K562 (cell line): ENCODE results near the gene EEFSEC. TPM values are rescaled to one million over a fixed set of nuclear protein-coding genes. Genes with fewer than 3 reads are reported as not detected.

Source experiments
- ATAC-seq: fragments of 200-7000 bp; cut with Tn5 transposase; 3 replicates; pipeline ENCODE4 v1.9.1; 2020; ENCODE audit warnings: moderate library complexity
- BruUV-seq: library from RNA; stranded (reverse); fragments of 400-500 nt; replicated peaks from 2 replicates; lab custom pipeline; 2021; lab: Mats Ljungman, UMichigan
- CTCF ChIA-PET: fragments of 300-600 bp; formaldehyde crosslinking; extraction: SDS; loops from one replicate; lab custom pipeline; 2021; ENCODE audit warnings: low intra/inter-chr PET ratio; lab: Yijun Ruan, JAX
- POLR2A ChIA-PET: fragments of 300-600, 350-650 bp; sonication (Branson Sonifier 250); formaldehyde crosslinking; extraction: SDS; loops from one replicate; lab custom pipeline; 2021; ENCODE audit warnings: antibody characterized with exemption, inconsistent platforms; lab: Yijun Ruan, JAX
- DNase-seq, 4 experiments: peaks; one replicate each; pipeline versions ENCODE4 v3.0.0 to v3.0.0-alpha.2; 2011 to 2018; ENCODE audit warnings: low spot score in 3 of 4, mixed read lengths in 3 of 4; ENCODE audit errors: extremely low read depth in 1 of 4
- FAIRE-seq: peaks from 2 replicates; lab custom pipeline; 2011; peaks lifted over from hg19 to GRCh38; lab: Jason Lieb, UNC
- H2AFZ ChIP-seq: 2 replicates; pipeline ENCODE4 v1.6.0; 2011; ENCODE audit warnings: low read depth, low read length, control low read depth, inconsistent platforms
- H3K27ac ChIP-seq: fragments of 200-600 bp; 3 replicates; pipeline ENCODE4 v1.8.0; 2011; ENCODE audit warnings: low read depth, mild to moderate bottlenecking, control low read depth, inconsistent platforms, low read length, moderate library complexity, mixed read lengths; ENCODE audit errors: extremely low read depth
- H3K27me3 ChIP-seq, 2 experiments: fragments of 300-600 bp in 1 of 2; 2 replicates in 1 of 2; 3 replicates in 1 of 2; pipeline versions ENCODE4 v1.6.0 to v1.8.0; 2011; ENCODE audit warnings: inconsistent platforms in 2 of 2, low read length in 2 of 2, mild to moderate bottlenecking in 1 of 2, mixed read lengths in 1 of 2, moderate library complexity in 1 of 2; ENCODE audit not compliant: control insufficient read depth in 2 of 2, insufficient read depth in 2 of 2
- H3K36me3 ChIP-seq: fragments of 300-600 bp; 3 replicates; pipeline ENCODE4 v1.8.0; 2011; ENCODE audit warnings: mild to moderate bottlenecking, low read length, inconsistent platforms; ENCODE audit not compliant: control insufficient read depth, insufficient read depth
- H3K4me1 ChIP-seq, 2 experiments: fragments of 200-600 bp in 1 of 2; replicated peaks in 1 of 2; 2 replicates in 1 of 2; 3 replicates in 1 of 2; pipeline versions ENCODE4 v1.5.1 to v1.8.0; 2011; ENCODE audit warnings: inconsistent platforms in 2 of 2, low read length in 2 of 2, mild to moderate bottlenecking in 1 of 2, mixed read lengths in 1 of 2, moderate library complexity in 1 of 2; ENCODE audit not compliant: control insufficient read depth in 2 of 2, insufficient read depth in 2 of 2
- H3K4me2 ChIP-seq: 2 replicates; pipeline ENCODE4 v1.6.1; 2011; ENCODE audit warnings: low read length, control low read depth, inconsistent platforms, mixed read lengths; ENCODE audit not compliant: insufficient read depth
- H3K4me3 ChIP-seq: fragments of 200-600 bp; sonication (generic), shearing (Covaris generic); 2 replicates; pipeline ENCODE4 v1.5.1; 2016; ENCODE audit warnings: control low read depth, inconsistent platforms
- H3K79me2 ChIP-seq: fragments of 200-600 bp; 3 replicates; pipeline ENCODE4 v1.8.0; 2011; ENCODE audit warnings: low read length, inconsistent platforms; ENCODE audit not compliant: control insufficient read depth, insufficient read depth
- H3K9ac ChIP-seq, 2 experiments: 2 replicates each; pipeline versions ENCODE4 v1.6.0 to v1.6.1; 2011; ENCODE audit warnings: low read depth in 2 of 2, low read length in 2 of 2, control low read depth in 1 of 2, inconsistent platforms in 1 of 2, mild to moderate bottlenecking in 1 of 2, mixed read lengths in 1 of 2; ENCODE audit not compliant: insufficient read depth in 1 of 2
- H3K9me1 ChIP-seq: one replicate; pipeline ENCODE4 v1.6.0; 2011; ENCODE audit warnings: inconsistent platforms, mild to moderate bottlenecking, low read length, moderate library complexity; ENCODE audit not compliant: control insufficient read depth, insufficient read depth
- H3K9me3 ChIP-seq: replicated peaks from 2 replicates; pipeline ENCODE4 v1.5.1; 2011; ENCODE audit warnings: low read depth, low read length, inconsistent platforms; ENCODE audit not compliant: control insufficient read depth, insufficient read depth
- H4K20me1 ChIP-seq: replicated peaks from 2 replicates; pipeline ENCODE4 v1.6.1; 2011; ENCODE audit warnings: low read length, inconsistent platforms, mixed read lengths; ENCODE audit not compliant: control insufficient read depth, insufficient read depth
- CTCFL ChIP-seq: IDR thresholded peaks from 2 replicates; pipeline ENCODE4 v1.6.1; 2011; ENCODE audit warnings: borderline replicate concordance, low read depth, mild to moderate bottlenecking, moderate library complexity, low read length; ENCODE audit not compliant: insufficient read depth, poor library complexity, severe bottlenecking
- HDAC6 ChIP-seq: IDR thresholded peaks from 2 replicates; pipeline ENCODE4 v1.6.1; 2012; ENCODE audit warnings: low read depth, mild to moderate bottlenecking, control low read depth, inconsistent platforms, low read length, moderate library complexity
- HNRNPL ChIP-seq: fragments of 200-400 bp; formaldehyde crosslinking; IDR thresholded peaks from 2 replicates; pipeline ENCODE4 v1.6.1; 2017; ENCODE audit warnings: low read depth, mild to moderate bottlenecking, low read length
- KDM1A ChIP-seq, 2 experiments: fragments of 450-650 bp; IDR thresholded peaks; 2 replicates each; pipeline ENCODE4 v1.6.1; 2016; ENCODE audit warnings: mild to moderate bottlenecking in 2 of 2
- NKRF ChIP-seq: fragments of 450-650 bp; IDR thresholded peaks from 2 replicates; pipeline ENCODE4 v1.6.1; 2016; ENCODE audit warnings: borderline replicate concordance
- PCBP2 ChIP-seq: fragments of 200-400 bp; formaldehyde crosslinking; IDR thresholded peaks from 2 replicates; pipeline ENCODE4 v1.6.1; 2018; ENCODE audit warnings: low read length, low read depth, mild to moderate bottlenecking, moderate library complexity; ENCODE audit not compliant: poor library complexity, severe bottlenecking
- SMAD1 ChIP-seq: fragments of 150-350 bp; IDR thresholded peaks from 2 replicates; pipeline ENCODE4 v1.6.1; 2014; ENCODE audit warnings: low read length, low read depth; ENCODE audit not compliant: partially characterized antibody
- USF2 ChIP-seq: sonication (generic); formaldehyde crosslinking; IDR thresholded peaks from 2 replicates; pipeline ENCODE4 v1.5.0; 2020; ENCODE audit warnings: missing genetic modification reagents
- ZBTB9 ChIP-seq: fragments of 450-650 bp; formaldehyde crosslinking; IDR thresholded peaks from 2 replicates; pipeline ENCODE4 v1.4.0; 2020; ENCODE audit warnings: mild to moderate bottlenecking, moderate library complexity
- WGBS: fragments of 100-300 bp; shearing (Covaris generic); methylation state at CpG from one replicate; pipeline ENCODE4 v1.1.6; 2016; ENCODE audit warnings: low coverage, mixed read lengths; ENCODE audit not compliant: insufficient coverage; ENCODE audit errors: missing lambda C conversion rate; 5-methylcytosine and 5-hydroxymethylcytosine counted together
- in situ Hi-C: fragments of 300-500 bp; cut with MboI; formaldehyde crosslinking; loops from 4 replicates; pipeline ENCODE4 v1.15.0; 2018; ENCODE audit warnings: inconsistent platforms, mixed read lengths
- intact Hi-C: fragments of 100-400 bp; cut with micrococcal nuclease; formaldehyde crosslinking; loops from 2 replicates; pipeline ENCODE4 v1.14.2; 2022
- polyA plus RNA-seq, 8 experiments: library from polyadenylated mRNA; depleted of rRNA in 4 of 8; stranded (reverse) in 5 of 8; unstranded in 3 of 8; fragments of >200 nt; fragmentation: Nextera tagmentation in 2 of 8; fragmentation: Illumina TruSeq in 1 of 8; extraction: Ambion mirVana in 2 of 8; extraction: Trizol in 1 of 8; gene quantifications; 2 replicates each; pipeline versions ENCODE4 v1.2.1 to v1.2.3, GENCODE V29; 2011 to 2014; ENCODE audit warnings: inconsistent platforms in 1 of 8, missing spikeins in 1 of 8
- total RNA-seq, 7 experiments: library from RNA; depleted of rRNA in 6 of 7; stranded (reverse); fragments of >200 nt in 6 of 7; fragmentation: Illumina TruSeq in 2 of 7; extraction: Trizol in 2 of 7; gene quantifications; 2 replicates each; pipeline versions ENCODE4 v1.2.1 to v1.2.3, GENCODE V29; 2011 to 2021; ENCODE audit warnings: low replicate concordance in 1 of 7

The EEFSEC gene
- total and polyA plus RNA-seq, 9 of the 15 experiments (the other 6 are each of a cell fraction or from before 2014, with no cell fraction given) = 0.35 to 11.8 (median 7.7) TPM

- DNase-seq (no peak), ATAC-seq (no peak), FAIRE-seq (no peak)
- no TSS peak for BruUV-seq
- Histone ChIP-seq H3K4me1 (no peaks in the 10 kb centered on the region; a peak in 1 of 5 replicates), H4K20me1 (no peaks in the 10 kb centered on the region), H3K9me3 (no peaks in the 10 kb centered on the region), H2AFZ (no peak overlapping the region), H3K4me2 (no peak overlapping the region), H3K36me3 (no peaks in the 10 kb centered on the region), H3K9ac (no peak overlapping the region; a peak in 1 of 4 replicates), H3K27me3 (no peaks in the 10 kb centered on the region), H3K27ac (no peak overlapping the region), H3K9me1 (no peaks in the 10 kb centered on the region), H3K79me2 (no peaks in the 10 kb centered on the region), H3K4me3 (no peak overlapping the region)
- in situ Hi-C loops = no loop called here
- POLR2A ChIA-PET = no interaction called here
- intact Hi-C loops = no loop called here
- 58% methylated on average over 6 of the region's 8 CpGs for WGBS
- CTCF ChIA-PET = no interaction called here
- TF ChIP-seq ZBTB9 = no peak
- TF ChIP-seq NKRF = no peak
- no peak for TF ChIP-seq HDAC6
- no peak for TF ChIP-seq USF2 (CRISPR knock-in tag)
- TF ChIP-seq CTCFL = no peak
- no peak for TF ChIP-seq KDM1A (IDR thresholded peaks at IDR 0.05)
- no peak for TF ChIP-seq PCBP2
- no peak for TF ChIP-seq HNRNPL
- no peak for TF ChIP-seq SMAD1
Observed at GRCh38 chr3:128280481-128281052, 127.3 kb downstream of the EEFSEC start.
